Psoas muscle (tissue), 8 donors: ENCODE data around the gene CTAGE1. TPM values are rescaled to one million over a fixed set of nuclear protein-coding genes. Genes with fewer than 3 reads are reported as not detected.

Source experiments
- ATAC-seq, 4 donors: fragments of 200-7000 bp; cut with Tn5 transposase; one replicate each; pipeline ENCODE4 v1.9.1; 2020; ENCODE audit warnings: moderate library complexity in 3 of 4, mild to moderate bottlenecking in 2 of 4
- DNase-seq, 2 donors: peaks; one replicate each; pipeline ENCODE4 v3.0.0-alpha.2; 2020
- H3K27ac ChIP-seq: fragments of 200-600 bp; one replicate; pipeline ENCODE4 v1.8.0; 2022
- H3K27me3 ChIP-seq, 3 donors: fragments of 200-600 bp in 1 of 3; one replicate each; pipeline versions ENCODE4 v1.6.1 to v1.8.0; 2013 to 2022; ENCODE audit warnings: low read length in 2 of 3, mild to moderate bottlenecking in 2 of 3, moderate library complexity in 1 of 3; ENCODE audit not compliant: insufficient read depth in 3 of 3
- H3K36me3 ChIP-seq, 2 donors: fragments of 200-600 bp in 1 of 2; one replicate each; pipeline versions ENCODE4 v1.6.1 to v1.8.0; 2013 to 2022; ENCODE audit warnings: low read depth in 1 of 2, mild to moderate bottlenecking in 1 of 2, moderate library complexity in 1 of 2; ENCODE audit not compliant: insufficient read depth in 1 of 2
- H3K4me1 ChIP-seq: fragments of 200-600 bp; one replicate; pipeline ENCODE4 v1.8.0; 2022
- H3K4me3 ChIP-seq: fragments of 200-600 bp; one replicate; pipeline ENCODE4 v1.8.0; 2022; ENCODE audit warnings: mild to moderate bottlenecking
- H3K9me3 ChIP-seq: fragments of 200-600 bp; one replicate; pipeline ENCODE4 v1.8.0; 2022
- CTCF ChIP-seq: fragments of 200-600 bp; IDR thresholded peaks from one replicate; pipeline ENCODE4 v1.8.0; 2022; ENCODE audit warnings: antibody characterized with exemption
- WGBS, 3 donors: extraction: QIAGEN DNeasy Blood & Tissue Kit; methylation state at CpG; one replicate each; pipeline versions ENCODE4 v1.1.6 to v1.1.7; 2013; 5-methylcytosine and 5-hydroxymethylcytosine counted together
- intact Hi-C, 2 donors: fragments of 100-400 bp; cut with DNase I; formaldehyde crosslinking; loops; one replicate each; pipeline versions ENCODE4 v1.11.0 to v1.14.2; 2022
- polyA plus RNA-seq, 3 donors: library from polyadenylated mRNA; stranded (reverse); fragments of 200-250 nt; gene quantifications; one replicate each; pipeline ENCODE4 v1.2.3, GENCODE V29; 2013
- total RNA-seq, 4 donors: library from RNA; stranded (reverse); fragmentation: NEBNext Ultra II Directional in 2 of 4; extraction: Animal tissue kit (Norgen Biotek cat#: 25700) in 2 of 4; gene quantifications; one replicate each; pipeline versions ENCODE4 v1.2.1 to v1.2.4, GENCODE V29; 2021 to 2023
- donor health status: healthy with polysubstance abuse.
- donor health status: DM: no; HTN: no; CAD: no; lungs with moderate emphysema.
- donor health status: Bipolar disorder and iron deficiency.
- donor health status: healthy.
- donor health status: DM: yes; HTN: yes; CAD: no.
- donor health status: DM: no; HTN: no; CAD: no.
- donor health status: DM: no; HTN: no; CAD: no.
- donor health status: DM: yes; HTN: yes; CAD: no.

Gene CTAGE1
- total and polyA plus RNA-seq, 7 donors = not detected

DNA sequence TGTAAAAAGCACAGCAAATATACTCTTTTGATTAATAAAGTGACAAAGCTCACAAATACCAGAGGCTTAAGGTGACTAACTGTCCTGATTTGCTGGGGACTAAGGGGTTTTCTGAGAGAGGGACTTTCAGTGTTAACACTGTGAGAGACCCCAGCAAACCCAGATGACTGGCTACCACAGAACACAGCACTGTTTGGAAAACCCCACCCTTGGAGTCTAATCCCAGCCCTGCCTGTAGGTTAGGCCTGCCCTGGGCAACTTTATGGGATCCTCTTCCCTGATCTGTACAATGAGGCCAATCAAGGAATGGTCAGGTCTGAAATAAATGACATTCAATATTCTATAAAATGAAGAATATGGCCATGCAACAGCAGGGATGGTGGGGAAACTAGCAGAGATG, 30.5 kb upstream of the CTAGE1 start:
- H3K4me3 ChIP-seq = no peak overlapping the region
- TF ChIP-seq CTCF = no peak
- H3K36me3 ChIP-seq = no peaks in the 10 kb centered on the region
- no peak for ATAC-seq
- H3K27ac ChIP-seq = no peak overlapping the region
- intact Hi-C loops = no loop called here
- H3K4me1 ChIP-seq = no peaks in the 10 kb centered on the region
- H3K9me3 ChIP-seq = peaks cover 12% of the 10 kb centered on the region
- H3K27me3 ChIP-seq = peaks cover 0 to 3% (median 0%) of the 10 kb centered on the region in 3 donors
- no peak for DNase-seq

GRCh38 chr18:22447792-22448191, 30.1 kb upstream of the CTAGE1 start:
- no peak for ATAC-seq
- H3K4me1 ChIP-seq = no peaks in the 10 kb centered on the region
- peaks cover 12% of the 10 kb centered on the region for H3K9me3 ChIP-seq
- no peak for DNase-seq
- no peak overlapping the region for H3K27ac ChIP-seq
- TF ChIP-seq CTCF = no peak
- H3K27me3 ChIP-seq = peaks cover 0 to 3% (median 0%) of the 10 kb centered on the region in 3 donors
- H3K4me3 ChIP-seq = no peak overlapping the region
- H3K36me3 ChIP-seq = no peaks in the 10 kb centered on the region
- WGBS, 3 donors = 92 to 95% (median 95%) methylated on average over 4 of the region's 4 CpGs
- intact Hi-C loops = no loop called here

GRCh38 chr18:22446911-22447310, 29.2 kb upstream of the CTAGE1 start:
- DNase-seq (no peak), ATAC-seq (no peak)
- no peak overlapping the region for H3K27ac ChIP-seq
- no peak for TF ChIP-seq CTCF
- intact Hi-C loops = no loop called here
- no peaks in the 10 kb centered on the region for H3K4me1 ChIP-seq
- H3K4me3 ChIP-seq = no peak overlapping the region
- no peaks in the 10 kb centered on the region for H3K36me3 ChIP-seq
- H3K27me3 ChIP-seq = peaks cover 0 to 2% (median 0%) of the 10 kb centered on the region in 3 donors
- peaks cover 12% of the 10 kb centered on the region for H3K9me3 ChIP-seq
- 60 to 75% (median 75%) methylated on average over 4 of the region's 4 CpGs for WGBS, 3 donors

- TF ChIP-seq CTCF = no peak
- H3K4me1 ChIP-seq = no peaks in the 10 kb centered on the region
- ATAC-seq = no peak
These were observed 28.6 kb upstream of the CTAGE1 start for GRCh38 chr18:22446325-22446724.

DNA sequence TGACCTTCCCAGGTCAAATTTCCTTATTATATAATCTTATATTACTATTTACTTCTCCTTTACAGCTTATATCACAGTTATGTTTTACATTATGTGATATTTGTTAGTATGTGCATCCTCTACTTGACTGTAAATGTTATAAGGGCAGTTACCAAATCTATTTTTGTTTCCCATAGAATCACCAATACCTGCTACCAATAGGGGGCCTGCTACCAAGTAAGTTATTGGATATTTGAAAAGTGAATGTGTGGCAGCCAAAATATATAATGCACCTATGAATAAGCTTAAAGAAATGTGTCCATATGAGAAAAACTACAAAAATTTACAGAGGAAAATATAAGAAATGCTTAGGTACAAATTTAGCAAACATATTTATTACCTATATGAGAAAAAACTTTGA, 23.9 kb upstream of the CTAGE1 start:
- no peak for DNase-seq
- Histone ChIP-seq H3K4me1 (no peaks in the 10 kb centered on the region), H3K4me3 (no peak overlapping the region), H3K27ac (no peak overlapping the region), H3K9me3 (no peaks in the 10 kb centered on the region), H3K36me3 (no peaks in the 10 kb centered on the region), H3K27me3 (no peaks in the 10 kb centered on the region)
- intact Hi-C loops = no loop called here
- no peak for ATAC-seq
- no peak for TF ChIP-seq CTCF

More at GRCh38 chr18:22446325-22446724, 28.6 kb upstream of the CTAGE1 start:
- 83 to 87% (median 85%) methylated on average over 6 of the region's 6 CpGs for WGBS, 3 donors
- intact Hi-C loops = no loop called here
- Histone ChIP-seq H3K9me3 (peaks cover 12% of the 10 kb centered on the region), H3K36me3 (no peaks in the 10 kb centered on the region), H3K27ac (no peak overlapping the region), H3K27me3 (no peaks in the 10 kb centered on the region), H3K4me3 (no peak overlapping the region)
- DNase-seq = no peak
